NCI-H226 (cell line): ENCODE data around the gene MNT.
A peak's percentile ranks its signal among the peaks of the same experiment; 100 is the strongest.

Source experiments
- DNase-seq: peaks from one replicate; pipeline ENCODE4 v3.0.0-alpha.2; 2015

MNT gene

DNA sequence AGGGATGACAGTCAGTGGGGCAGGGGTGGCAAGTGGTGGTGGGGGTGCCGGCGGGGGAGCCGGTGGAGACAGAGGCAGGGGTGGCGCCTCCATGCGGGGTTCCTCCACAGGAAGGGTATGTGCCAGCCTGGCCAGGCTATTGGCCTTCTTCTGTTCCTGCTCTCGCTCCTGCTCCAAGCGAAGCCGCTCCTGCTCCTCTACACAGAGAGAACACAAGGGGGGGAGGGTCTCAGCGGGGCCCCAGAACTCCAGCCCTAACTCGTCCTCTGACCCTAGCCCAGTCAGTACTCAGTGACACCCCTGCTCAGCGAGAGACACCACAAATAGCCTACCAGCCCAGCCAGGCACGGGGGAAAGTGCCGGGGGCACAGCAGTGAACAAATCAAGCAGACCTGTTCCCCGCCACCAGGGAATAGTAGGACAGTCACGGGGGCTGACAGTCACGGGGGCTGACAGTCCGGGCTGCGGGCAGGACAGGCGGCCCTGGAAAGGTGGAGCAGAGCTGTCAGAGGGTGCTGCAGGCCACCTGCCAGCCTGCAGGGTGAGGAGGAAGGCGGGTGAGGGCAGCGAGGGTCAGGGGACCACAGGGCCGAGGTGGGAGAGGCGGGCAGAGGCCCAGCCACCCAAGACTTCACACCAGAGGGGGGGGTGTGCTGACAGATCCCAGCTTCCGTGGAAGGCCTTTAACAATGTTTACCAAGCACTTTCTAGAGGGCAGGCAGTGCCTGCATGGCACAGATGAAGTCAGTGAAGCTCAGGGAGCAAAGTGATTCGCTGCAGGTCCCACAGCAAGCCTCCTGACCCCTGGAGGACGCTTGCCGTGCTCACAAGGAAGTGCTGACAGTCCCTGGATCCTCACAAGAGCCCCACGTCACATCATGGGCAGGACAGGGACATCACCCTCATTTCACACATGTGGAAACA lies 5.3 kb downstream of the MNT start:
- DNase-seq = no peak

DNA sequence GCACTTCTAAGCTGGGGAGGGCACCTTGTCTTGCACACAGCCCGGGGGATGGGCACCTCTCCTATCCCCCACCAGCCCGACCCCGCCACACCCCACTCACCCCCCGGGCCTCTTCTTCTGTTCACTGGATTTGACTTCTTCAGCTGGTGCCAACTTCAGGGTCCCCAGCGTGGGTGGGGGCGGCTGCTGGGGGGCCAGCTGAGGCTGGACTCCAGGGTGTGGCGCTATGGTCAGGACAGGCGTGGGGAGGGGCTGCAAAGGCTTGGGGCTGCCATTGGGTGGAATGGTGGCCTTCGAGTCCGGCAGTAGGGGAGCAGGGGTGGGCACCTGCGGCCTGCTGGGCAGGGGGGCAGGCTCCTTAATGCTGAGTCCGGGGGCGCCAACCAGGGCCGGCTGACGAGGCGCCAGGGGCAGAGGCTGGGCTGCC lies 6.1 kb downstream of the MNT start:
- DNase-seq = no peak

DNA sequence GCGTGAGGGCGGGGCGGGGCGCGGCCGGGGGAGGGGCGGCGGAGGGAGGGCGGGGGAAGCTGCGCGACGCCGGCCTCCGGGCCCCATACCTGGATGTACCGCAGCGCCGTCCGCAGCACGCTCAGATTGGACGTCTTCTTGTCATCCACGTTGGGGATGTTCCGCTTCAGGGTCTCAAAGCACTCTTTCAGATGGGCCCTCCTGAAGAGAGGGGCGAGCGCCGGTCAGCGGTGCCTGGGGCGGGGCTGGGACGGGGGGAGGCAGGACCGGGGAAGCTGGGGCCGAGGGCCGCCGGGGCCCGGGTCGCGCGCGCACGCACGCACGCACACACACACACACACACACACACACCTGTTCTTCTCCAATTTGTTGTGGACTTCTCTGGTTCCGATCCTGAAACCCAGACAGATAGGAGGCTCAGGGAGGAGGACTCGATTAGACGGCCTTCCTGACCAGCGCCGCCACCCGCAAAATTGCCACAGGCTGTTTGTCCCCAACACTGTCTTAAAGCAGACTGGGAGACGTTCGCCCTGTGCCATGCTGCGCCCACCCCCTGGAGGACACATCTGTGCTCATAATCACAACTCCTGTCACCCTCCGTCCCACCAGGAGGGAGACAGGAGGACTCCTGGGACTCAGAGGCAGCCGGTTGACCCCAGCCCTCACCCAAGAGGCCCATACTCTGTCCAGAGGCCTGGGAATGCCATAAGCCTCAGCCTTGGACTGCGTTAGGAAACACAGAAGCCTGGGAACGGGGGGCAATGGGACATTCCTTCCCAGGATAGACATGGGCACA lies 6.7 kb downstream of the MNT start:
- no peak for DNase-seq

DNA sequence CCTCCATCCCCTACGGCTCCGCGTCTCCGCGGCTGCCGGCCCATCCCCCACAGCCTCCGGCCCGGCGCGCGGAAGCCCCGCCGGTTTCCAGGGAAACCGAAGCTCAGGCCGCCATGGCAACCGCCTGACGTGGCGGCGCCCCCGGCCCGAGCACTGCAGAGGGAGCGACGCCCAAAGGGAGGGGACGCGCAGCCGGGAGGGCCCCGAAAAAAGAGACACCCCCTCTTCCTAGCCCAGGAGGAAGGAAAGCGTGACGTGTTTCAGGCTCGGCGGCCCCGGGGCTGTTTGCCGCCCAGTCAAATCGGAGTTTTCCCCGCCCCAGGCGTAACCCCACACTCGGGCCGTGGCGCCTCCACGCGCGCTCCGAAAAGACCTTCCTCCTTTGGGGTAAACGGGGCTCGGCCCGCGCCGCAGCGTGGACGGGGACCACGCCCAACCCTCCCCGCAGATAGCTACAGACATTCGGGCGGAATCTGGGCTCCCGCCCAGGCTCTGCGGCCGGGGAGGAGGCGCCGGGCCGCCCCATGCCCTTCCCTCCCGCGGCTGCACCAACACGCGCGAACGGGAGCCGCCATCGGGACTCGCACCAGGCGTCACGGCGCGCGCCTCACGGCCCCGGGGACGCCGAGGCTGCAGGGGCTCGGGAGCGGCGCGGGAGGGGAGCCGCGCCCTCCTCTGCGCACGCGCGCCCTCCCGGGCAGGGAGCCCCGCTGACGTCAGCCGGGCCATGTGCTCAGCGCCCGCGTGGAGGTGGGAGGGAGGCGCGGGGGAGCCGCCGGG lies 7.5 kb downstream of the MNT start:
- peak; percentile 83 for DNase-seq

DNA sequence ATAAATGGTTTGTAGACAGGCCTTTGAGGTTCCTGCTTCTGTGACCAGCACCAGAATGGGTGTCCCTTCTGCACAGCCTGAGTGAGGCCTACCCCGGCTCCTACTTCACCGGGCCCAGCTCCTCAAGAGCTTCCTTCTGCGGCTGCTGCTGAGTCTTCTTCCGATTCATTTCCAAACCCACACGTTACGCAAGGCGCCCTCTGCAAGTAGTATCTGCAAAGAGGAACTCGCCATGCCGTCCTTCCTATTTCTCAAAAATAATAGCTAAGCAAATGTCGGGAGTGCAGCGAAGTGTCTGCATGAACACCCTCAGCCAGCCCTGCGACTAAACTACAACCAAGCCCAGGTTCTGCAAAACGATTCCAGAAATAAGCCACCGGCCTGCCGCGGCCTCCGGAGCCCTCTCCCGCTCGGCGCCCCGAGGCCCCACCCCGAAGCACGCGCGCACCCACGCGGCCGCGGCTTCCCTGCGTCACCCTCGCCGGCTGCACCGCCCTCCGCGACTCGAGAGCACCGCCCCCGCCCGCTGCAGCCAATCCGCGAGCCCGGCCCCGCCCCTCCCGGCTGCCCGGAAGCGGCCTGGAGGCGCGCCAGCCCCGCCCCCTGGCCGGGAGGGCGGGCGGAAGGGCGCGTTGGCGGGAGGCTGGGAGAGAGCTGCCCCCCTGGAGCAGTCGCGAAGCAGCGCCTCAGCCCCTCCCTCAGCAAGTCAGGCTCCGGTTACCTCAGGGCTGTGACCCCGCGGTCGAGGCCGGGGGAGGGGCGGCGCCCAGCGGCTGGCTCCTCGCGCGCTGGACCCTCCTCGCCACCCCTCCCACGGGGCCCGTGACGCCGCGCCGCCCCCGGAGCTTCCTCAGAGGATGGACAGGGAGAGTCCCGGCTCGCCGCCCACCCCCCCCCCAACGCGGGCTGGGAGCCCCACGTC lies 8.3 kb downstream of the MNT start:
- DNase-seq = peak; percentile 91

DNA sequence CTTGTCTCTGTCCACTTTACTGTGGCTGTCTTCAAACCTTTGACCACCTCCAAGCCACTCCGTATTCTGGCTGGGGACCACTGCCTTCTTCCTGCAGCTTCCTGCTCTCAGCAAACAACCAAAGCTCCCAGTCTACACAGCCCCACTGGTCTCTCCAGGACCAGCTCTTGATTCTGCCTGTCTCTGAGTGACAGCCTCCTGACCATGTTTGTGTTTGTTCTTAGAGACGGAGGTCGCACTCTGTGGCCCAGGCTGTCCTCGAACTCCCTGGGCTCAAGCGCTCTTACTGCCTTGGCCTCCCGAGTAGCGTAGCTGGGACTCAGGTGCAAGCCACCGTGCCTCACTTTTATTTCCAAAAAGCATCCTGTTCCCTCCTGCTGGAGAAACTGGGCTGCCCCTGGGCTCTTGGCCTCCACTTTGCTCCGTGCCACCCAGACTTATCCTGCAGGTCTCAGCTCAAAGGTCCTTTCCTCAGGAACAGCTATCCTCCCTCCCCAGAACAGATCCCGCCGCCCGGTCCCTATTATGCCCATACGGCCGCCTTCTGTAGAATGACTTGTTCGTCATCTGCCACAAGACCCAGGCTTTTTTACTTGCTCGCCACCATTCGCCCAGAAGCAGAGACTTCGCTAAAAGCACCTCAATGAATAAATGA lies 9.1 kb downstream of the MNT start:
- no peak for DNase-seq

DNA sequence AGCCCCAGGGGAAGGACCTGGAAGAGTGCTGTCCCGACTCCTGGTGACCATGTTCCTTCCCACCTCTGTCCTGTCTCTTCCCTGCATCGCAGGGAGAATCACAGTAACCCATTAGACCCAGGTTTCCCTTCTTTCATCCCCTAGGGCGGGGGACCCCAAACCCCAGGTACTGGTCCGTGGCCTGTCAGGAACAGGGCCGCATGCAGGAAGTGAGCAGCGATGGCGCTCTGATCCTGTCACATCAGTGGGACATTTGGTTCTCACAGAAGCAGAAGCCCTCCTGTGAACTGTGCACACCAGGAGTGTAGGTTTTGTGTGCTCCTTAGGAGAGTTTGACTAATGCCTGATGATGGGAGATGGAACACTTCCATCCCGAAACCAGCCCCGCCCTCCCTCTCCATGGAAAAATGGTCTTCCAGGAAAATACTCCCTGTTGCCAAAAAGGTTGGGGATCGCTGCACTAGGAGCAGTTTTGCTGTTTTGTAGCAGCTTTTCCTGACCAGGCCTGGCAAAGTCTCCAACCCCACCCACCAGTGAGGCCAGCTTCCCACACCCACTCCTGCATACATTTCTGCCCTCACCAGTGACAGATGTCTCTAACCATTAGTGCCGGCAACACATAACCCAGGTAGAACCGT lies 10.5 kb downstream of the MNT start:
- no peak for DNase-seq

DNA sequence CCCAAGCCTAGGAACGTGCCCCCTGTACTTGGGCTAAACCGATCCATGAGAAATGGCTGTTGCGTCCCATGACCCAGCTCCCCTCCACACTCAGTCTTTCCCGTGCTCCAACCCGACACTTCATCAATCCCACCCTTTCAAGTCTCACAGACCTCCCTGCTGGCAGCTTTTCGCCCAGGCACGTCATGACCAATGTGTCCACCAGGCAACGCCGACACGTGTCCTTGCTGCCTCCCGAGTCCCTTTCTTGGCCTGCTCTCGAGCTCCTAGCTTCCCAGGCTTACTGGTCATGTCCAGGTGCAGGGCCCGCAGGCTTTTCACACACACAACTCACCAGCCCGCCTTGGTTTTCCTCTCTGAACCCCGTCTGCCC lies 12.2 kb downstream of the MNT start:
- no peak for DNase-seq

DNA sequence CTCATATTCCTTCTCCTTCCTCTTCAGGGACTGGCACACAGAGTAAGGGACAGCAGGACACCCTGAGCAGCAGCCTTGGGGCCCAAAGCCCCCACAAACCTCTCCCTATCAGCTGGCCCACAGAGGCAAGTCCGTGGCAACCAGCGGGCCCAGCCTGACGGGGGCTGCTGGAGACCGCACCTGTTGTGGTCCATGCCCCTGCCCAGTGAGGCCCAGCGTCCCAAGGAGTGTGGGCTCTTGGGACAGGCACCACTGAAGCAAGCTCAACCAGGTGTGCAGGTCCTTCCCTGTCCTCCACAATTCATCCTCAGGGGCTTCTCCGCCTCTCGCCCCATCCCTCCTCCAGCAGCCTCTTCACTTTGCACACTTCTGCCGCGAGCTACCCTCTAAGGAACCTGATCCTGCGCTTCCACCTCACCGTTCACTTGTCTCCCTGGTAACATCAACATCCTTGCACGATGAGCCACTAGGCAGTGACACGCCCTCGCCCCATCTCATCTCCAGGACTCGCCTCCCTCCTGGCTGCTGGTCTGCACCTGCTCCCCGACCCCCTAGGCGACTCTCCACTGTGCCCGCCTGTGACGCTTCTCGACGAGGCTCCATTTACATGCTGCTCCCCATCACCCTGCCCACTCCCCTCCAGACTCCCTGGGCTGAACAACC lies 12.7 kb downstream of the MNT start:
- no peak for DNase-seq

DNA sequence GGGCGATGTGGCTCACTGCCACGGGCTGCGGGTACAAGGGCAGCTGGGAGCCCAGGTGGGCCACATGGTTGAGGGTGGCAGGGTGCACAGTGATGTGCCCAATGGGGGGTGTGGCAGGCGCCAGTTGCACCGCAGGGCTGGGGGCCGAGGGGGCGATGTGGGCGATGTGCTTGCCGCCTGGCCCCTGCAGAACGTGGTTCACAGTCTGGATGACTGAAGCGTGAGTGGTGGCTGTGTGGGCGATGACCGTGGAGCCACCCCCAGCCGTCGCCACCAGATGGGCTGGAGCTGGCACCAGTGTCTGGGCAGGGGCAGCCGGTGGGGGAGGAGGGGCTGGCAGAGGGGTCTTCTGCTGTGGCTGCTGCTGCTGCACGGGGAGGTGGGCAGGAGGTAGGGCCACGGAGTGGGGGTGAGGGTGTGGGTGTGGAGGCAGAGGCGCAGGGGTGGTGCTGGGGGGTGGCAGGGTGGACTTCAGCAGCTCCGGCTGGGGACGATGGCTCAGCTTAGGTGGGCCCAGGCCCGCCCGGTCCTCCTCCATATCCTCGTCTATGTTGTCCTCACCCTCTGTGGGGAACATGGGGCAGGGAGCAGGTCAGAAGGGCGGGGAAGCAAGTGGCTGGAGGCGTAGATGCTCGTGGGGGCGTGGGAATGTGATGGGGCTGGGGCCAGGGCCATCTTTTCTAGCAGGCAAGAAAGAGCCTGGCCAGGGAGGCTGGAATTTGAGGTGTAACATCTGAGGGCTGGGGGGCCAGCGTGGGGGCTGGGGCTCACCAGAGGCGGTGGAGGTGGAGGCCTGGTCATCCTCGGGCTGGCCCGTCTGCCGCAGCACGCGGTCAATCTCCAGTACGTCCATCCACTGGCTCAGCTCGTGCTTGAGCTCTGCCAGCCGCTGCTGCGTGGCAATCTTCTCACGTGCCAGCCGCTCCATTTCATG lies 13.5 kb downstream of the MNT start:
- no peak for DNase-seq

DNA sequence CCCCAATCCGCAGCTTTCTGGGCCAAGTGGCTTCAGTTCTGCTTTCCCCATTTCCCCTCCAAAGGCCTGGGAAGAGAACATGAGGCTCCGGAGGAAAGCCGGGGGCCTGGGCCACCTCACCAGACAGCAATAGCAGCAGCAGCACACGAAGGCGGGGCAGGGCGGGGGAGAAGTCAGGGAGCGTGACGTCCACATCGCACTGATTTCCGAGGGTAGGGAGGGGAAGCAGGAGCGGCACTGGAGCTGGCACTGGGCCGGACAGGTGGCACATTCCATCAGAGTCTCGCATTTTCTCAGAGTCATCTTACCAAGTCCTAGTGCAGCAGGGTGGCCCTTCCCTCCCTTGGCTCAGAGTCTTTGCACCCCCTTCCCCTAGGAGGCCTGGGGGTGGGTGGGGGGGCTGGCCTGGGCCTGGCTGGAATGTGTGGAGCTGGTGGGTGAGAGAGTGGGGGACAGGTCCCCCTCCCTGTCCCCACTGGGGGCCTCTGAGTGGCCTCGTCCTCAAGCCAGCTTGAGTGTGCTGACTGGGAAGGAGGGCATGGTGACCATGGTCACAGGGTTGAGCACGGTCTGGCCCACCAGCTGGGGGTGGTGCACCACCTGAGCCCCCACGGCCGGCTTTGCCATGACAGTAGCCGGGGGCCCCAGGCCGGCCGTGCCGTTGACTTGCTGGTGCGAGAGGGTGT lies 14.3 kb downstream of the MNT start:
- no peak for DNase-seq

DNA sequence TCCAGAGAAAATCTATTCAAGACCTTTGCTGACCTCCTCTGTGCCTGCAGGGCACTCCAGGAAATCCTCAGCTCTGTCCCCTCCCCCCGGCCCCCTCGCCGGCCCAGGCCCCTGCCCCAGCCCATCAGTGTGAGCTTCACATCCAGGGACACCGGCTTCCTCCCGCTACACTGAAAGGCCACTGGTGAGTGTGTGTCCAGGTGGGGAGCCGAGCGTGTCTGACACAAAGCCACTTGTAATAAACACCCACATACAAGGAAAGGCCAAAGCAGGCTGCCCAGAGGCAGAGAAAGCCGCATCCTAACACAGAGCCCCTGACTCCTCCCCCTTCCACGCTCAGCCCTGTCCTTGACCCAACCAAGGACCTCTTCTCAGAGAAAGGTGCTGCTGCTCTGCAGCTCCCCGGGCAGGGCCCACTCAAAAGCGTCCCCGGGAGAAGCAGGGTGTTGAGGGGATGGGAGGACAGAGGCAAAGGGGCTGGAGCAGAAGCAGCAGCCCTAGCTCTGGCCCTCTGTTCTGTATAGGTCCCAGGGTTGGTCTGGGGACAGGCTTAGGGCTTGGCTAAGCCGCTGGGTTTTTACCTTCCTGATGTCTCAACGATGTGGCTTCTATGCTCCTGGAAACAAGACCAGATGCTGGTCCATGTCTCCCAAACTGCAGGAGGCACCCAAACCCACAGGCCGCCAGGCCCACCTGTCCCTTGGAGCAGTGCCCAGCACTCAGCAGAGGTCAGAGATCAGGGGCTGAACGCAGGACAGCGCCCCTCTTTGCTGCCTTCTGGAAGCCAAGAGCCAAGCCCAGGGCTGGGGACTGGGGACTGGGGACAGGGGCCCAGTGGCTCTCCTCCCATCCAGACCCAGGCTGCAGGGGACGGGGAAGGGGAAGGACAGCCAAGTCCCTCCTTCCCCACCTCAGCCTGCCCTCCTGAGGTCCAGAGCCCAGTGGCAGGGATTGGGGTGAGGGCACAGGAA lies 15.3 kb downstream of the MNT start:
- DNase-seq = no peak

DNA sequence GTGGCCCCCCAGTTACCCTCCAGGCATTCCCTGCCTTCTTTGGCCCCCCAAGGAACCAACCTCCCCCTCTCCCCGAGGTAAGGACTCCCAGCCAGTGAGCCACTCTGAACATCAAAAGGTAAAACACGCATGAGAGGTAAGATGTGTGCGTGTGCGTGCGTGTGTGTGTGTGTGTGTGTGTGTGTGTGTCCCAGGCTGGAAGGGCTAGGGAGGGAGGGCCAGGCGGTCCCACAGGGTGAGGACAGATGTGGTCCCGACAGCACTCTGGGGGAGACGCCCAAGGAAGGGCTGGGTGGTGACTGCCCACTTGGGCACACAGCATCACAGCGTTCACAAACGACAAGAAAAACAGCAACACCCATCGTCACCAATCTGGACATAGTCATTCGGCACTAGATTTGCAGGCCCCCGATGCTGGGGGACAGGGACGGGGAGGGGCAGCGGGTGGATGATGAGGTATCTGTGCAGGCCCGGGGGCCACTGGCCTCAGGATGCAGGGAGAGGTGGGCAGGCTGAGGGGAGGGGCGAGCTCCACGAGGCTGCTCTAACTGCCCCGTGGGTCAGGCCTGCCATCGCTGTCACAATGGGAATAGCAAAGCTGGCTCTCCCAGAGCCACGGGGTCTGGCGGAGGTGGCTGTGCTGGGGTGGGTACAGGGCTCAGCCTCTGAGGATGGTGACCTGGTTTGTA lies 16.3 kb downstream of the MNT start:
- no peak for DNase-seq

DNA sequence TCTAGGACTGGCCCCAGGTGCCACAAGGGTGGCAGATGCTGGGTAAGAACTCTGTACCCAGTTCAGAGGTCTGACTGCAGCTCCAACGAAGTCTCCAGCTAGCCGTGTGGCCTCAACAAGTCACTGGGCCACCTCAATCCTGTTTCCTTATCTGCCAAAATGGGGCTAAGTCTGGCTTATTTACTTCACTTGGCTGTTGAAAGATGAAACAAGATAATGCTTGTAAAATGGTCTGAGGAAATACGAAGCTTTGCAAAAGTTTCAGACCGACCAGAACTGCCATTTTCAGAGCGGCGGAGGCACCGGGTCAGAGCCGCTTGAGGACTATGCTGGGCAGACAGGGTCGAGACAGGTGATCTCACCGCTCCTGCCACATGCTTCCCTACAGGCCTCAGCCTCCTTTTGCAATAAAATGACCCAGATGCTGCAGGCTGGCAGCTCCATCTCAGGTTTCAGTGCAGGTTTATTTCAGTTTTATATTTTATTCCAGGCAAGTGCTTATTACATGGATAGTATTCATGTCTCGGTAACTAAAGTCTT lies 17.2 kb downstream of the MNT start:
- no peak for DNase-seq

DNA sequence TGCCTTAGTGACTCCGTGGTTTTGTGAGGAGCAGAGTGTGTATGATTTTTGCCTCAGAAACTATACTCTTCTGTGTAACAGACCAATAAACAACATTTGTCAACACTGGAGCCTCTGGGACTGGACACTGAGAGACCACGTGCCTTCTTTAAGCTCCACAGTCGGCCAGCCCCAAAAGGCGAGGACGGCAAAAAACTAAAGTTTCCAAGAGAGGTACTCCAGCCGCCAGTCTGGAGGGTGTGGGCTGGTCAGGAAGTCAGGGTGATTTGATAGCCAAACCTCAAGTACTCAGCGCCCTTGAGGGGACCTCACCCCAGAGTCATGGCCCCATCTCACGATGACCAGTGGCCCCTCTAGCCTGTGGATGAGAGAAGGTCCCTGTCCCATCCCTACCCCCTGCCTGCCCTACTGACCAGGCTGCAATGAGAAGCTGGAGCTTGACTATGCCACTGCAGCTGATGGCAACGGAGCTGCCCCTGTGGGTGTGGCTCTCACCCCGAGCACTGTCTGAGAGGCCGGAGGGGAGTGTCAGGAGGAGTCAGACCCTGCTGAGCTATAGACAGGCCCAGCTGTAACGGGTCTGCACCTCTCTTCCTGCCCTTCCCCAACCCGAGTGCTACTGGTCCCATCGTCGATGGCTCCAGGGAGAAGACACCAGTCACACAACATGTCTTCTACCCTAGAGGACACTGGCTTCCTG lies 19.8 kb downstream of the MNT start:
- no peak for DNase-seq
